ENCODE results near the gene PDE4D.
"Not testable (repeated sequence)": the region's sequence is repeated elsewhere in the genome, so short reads cannot be mapped to it uniquely, and the experiment has no call there.

The PDE4D gene

DNA sequence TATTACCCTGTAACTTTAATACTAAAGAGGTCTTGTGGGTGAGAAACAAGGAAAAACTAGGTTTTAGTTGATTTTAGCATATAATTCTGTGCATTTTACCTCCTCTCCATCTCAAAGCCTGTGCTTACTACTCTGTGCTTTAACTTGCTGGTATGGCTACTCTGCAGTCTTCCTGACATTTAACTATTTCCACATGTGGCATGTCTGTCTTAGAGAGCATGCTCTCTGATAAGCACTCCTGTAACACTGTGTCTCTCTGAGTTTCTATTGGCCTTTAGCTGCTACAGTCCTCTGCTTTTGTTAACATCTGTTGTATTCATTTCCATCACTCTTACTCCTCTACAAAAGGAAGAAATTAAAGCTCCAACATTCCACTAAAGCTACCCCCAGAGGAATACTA lies 892.4 kb downstream of the PDE4D start:
- Histone ChIP-seq H3K4me1 (no peaks in the 10 kb centered on the region), H3K27ac (no peak overlapping the region), H3K9ac (no peak overlapping the region), H3K4me3 (no peak overlapping the region), H3K27me3 (no peaks in the 10 kb centered on the region), H4K20me1 (no peaks in the 10 kb centered on the region), H3K4me2 (no peak overlapping the region), H3K36me3 (no peaks in the 10 kb centered on the region), H3K9me3 (no peaks in the 10 kb centered on the region)
- no peak for TF ChIP-seq Cebpa-rat (IDR thresholded peaks at IDR 0.05)

DNA sequence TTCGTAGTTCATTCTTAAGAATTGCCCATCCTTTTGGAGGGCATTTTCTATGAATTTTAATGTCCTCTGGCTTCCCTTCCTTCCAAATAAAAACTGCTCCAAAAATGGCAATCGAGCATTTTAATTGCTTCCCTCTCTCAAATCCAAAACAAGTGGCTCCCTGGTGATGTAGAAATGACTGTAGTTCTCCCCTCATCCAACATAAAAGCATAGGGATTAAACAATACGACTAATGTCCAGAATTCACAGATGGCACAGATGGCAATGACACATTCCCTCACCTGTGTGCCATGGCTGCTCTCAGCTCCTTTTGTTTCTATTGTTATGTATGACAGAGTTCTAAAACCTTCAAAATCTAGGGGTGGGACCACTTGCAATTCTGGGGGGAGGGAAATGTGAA lies 893.3 kb downstream of the PDE4D start:
- TF ChIP-seq Cebpa-rat (IDR thresholded peaks at IDR 0.05): no peak
- Histone ChIP-seq H3K9me3 (no peaks in the 10 kb centered on the region), H3K27me3 (no peaks in the 10 kb centered on the region), H3K4me1 (no peaks in the 10 kb centered on the region), H3K9ac (no peak overlapping the region), H3K4me2 (no peak overlapping the region), H3K27ac (no peak overlapping the region), H3K36me3 (no peaks in the 10 kb centered on the region), H4K20me1 (no peaks in the 10 kb centered on the region), H3K4me3 (no peak overlapping the region)

DNA sequence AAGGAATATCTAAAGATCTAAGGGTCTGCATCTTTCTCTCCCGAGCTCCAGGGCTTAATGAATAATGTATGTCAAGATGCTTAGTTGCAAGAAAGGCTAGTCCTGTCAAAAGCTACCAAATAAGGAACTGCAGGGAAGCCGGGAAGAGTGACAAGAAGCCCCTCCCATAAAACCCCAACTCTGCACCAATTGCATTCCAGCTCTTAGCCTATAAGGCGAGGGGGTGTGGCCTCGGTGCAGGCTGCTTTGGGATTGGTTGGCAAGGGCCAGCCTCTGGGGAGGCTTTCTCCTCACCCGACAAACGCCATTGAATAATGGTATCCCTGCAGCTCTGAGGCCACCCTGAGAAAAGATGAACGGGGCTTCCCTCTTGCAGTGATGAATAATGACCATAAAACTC lies 893.7 kb downstream of the PDE4D start:
- no peaks in the 10 kb centered on the region for H3K4me1 ChIP-seq
- no peak for TF ChIP-seq Cebpa-rat (IDR thresholded peaks at IDR 0.05)

DNA sequence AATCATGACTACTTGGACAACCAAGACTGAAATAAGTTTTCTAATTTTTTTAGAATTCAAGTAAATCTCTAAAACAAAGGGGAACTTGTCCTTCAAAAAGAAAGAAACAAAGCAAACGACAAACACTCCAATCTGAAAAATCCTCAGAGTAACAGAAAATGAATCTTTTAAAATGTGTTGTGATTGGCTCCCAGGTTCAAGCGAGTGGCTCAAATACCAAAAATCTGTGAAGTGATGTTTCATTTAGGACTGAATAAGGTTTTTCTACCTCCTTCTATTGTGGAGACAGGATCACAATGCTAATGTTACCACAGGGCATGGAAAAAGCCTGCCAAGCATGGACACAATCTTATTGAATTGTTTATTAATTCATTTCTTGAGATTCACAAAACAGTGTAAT lies 895.0 kb downstream of the PDE4D start:
- no peak overlapping the region for H3K4me2 ChIP-seq
- no peak for TF ChIP-seq Cebpa-rat (IDR thresholded peaks at IDR 0.05)
- H3K4me3 ChIP-seq: no peak overlapping the region
- H3K9me3 ChIP-seq: no peaks in the 10 kb centered on the region
- no peak overlapping the region for H3K27ac ChIP-seq
- H3K36me3 ChIP-seq: no peaks in the 10 kb centered on the region
- no peak overlapping the region for H3K9ac ChIP-seq
- H4K20me1 ChIP-seq: no peaks in the 10 kb centered on the region
- H3K4me1 ChIP-seq: no peaks in the 10 kb centered on the region
- no peaks in the 10 kb centered on the region for H3K27me3 ChIP-seq

More for the DNA sequence above, 893.7 kb downstream of the PDE4D start:
- Histone ChIP-seq H3K4me3 (no peak overlapping the region), H3K4me2 (no peak overlapping the region), H3K9ac (no peak overlapping the region), H3K27ac (no peak overlapping the region), H3K27me3 (no peaks in the 10 kb centered on the region), H4K20me1 (no peaks in the 10 kb centered on the region), H3K36me3 (no peaks in the 10 kb centered on the region), H3K9me3 (no peaks in the 10 kb centered on the region)

DNA sequence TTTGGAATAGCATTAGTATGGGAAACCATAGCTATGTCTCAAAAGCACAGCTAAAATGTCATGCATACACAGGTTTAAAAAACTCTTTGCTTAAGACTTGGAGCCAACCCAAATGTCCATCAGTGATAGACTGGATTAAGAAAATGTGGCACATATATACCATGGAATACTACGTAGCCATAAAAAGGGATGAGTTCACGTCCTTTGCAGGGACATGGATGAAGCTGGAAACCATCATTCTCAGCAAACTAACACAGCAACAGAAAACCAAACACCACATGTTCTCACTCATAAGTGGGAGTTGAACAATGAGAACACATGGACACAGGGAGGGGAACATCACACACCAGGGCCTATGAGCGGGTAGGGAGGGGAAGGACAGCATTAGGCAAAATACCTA lies 897.7 kb downstream of the PDE4D start:
- not testable (repeated sequence) for H3K4me2 ChIP-seq, H3K9me3 ChIP-seq, H3K4me3 ChIP-seq, H3K9ac ChIP-seq, H3K36me3 ChIP-seq, H3K27ac ChIP-seq, H3K27me3 ChIP-seq, H4K20me1 ChIP-seq, H3K4me1 ChIP-seq

DNA sequence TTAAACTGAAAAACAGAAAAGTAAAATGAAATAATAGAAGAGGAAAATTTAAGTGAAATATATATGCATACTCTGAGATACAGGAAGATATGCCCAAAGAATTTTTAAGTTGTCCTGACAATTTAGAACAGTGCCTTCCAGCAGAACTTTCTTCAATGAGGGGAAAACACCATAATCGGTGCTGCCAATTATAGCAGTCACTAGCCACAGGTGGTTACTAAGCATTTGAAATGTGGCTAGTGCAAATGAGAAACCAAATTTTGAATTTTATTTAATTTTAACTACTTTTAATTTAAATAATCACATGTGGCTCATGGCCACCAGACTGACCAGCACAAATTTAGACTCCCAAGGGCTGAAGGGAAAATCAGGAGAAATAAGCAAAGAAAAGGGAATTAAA lies 900.1 kb downstream of the PDE4D start:
- no peak overlapping the region for H3K9ac ChIP-seq
- H3K36me3 ChIP-seq: peaks cover 3% of the 10 kb centered on the region; the same call in 1 of the 2 replicates
- no peaks in the 10 kb centered on the region for H3K27me3 ChIP-seq
- H3K4me2 ChIP-seq: no peak overlapping the region
- TF ChIP-seq Cebpa-rat (IDR thresholded peaks at IDR 0.05): no peak
- H3K27ac ChIP-seq: no peak overlapping the region
- H3K9me3 ChIP-seq: no peaks in the 10 kb centered on the region
- no peaks in the 10 kb centered on the region for H3K4me1 ChIP-seq
- no peaks in the 10 kb centered on the region for H4K20me1 ChIP-seq
- no peak overlapping the region for H3K4me3 ChIP-seq

DNA sequence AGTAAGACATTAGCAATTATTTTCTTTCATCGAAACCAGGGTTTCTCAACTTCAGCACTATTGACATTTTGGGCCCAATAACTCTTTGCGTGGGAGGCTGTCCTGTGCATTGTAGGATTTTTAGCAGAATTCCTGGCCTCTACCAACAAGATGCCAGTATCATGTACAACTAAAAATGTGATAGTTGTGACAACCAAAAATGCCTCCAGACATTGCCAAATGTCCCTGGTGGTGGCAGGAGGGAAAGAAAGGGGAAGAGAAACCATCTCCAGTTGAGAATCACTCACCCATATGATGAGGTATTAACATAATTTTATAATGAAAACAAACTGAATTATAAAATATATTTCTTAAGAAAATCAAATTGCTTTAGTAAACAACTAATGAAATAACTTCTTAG lies 904.6 kb downstream of the PDE4D start:
- H3K4me1 ChIP-seq: no peaks in the 10 kb centered on the region
- no peaks in the 10 kb centered on the region for H4K20me1 ChIP-seq
- H3K27ac ChIP-seq: no peak overlapping the region
- no peak for TF ChIP-seq Cebpa-rat (IDR thresholded peaks at IDR 0.05)
- H3K4me2 ChIP-seq: no peak overlapping the region
- no peaks in the 10 kb centered on the region for H3K27me3 ChIP-seq
- H3K9ac ChIP-seq: no peak overlapping the region
- H3K4me3 ChIP-seq: no peak overlapping the region
- H3K9me3 ChIP-seq: no peaks in the 10 kb centered on the region
- peaks cover 3% of the 10 kb centered on the region; the same call in 1 of the 2 replicates for H3K36me3 ChIP-seq

DNA sequence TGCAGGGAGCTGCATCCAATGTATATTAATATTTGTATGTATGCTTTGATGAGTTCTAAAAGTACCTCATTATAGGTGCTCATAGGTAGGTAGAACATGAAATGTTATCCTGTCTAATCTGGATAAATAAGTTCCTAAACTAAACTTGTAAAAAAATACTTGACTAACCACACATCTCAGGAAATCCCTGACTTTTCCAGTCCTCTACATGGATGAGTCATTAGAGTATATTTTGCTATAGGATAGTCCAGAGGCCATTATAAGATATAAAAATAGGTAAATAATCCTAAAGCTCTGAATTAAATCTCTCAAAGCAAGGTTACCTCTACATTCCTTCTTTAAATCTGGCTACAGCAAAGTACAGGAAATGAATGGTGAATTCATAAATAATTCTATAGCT lies 906.3 kb downstream of the PDE4D start:
- Histone ChIP-seq H3K9me3 (no peaks in the 10 kb centered on the region), H3K4me2 (no peak overlapping the region), H3K27ac (no peak overlapping the region), H3K9ac (no peak overlapping the region), H3K4me1 (no peaks in the 10 kb centered on the region), H4K20me1 (no peaks in the 10 kb centered on the region), H3K4me3 (no peak overlapping the region), H3K27me3 (no peaks in the 10 kb centered on the region), H3K36me3 (peaks cover 3% of the 10 kb centered on the region; the same call in 1 of the 2 replicates)
- TF ChIP-seq Cebpa-rat (IDR thresholded peaks at IDR 0.05): no peak

DNA sequence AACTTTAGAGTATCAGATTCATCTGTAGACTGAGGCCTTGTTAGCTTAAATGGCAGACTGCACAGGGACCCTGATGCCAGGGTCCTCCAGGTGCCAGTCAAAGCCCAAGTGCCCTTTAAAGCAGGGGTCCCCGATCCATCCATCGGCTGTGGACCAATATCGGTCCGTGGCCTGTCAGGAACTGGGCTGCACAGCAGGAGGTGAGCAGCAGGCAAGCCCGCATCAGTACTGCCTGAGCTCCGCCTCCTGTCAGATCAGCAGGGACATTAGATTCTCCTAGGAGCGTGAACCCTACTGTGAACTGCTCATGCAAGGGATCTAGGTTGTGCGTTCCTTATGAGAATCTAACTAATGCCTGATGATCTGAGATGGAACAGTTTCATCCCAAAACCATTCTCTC lies 907.2 kb downstream of the PDE4D start:
- H4K20me1 ChIP-seq: no peaks in the 10 kb centered on the region
- H3K27ac ChIP-seq: no peak overlapping the region
- H3K4me1 ChIP-seq: no peaks in the 10 kb centered on the region
- peaks cover 3% of the 10 kb centered on the region; the same call in 1 of the 2 replicates for H3K36me3 ChIP-seq
- H3K9me3 ChIP-seq: no peaks in the 10 kb centered on the region
- H3K27me3 ChIP-seq: no peaks in the 10 kb centered on the region
- no peak overlapping the region for H3K4me3 ChIP-seq
- H3K9ac ChIP-seq: no peak overlapping the region
- no peak overlapping the region for H3K4me2 ChIP-seq
- TF ChIP-seq Cebpa-rat (IDR thresholded peaks at IDR 0.05): no peak

DNA sequence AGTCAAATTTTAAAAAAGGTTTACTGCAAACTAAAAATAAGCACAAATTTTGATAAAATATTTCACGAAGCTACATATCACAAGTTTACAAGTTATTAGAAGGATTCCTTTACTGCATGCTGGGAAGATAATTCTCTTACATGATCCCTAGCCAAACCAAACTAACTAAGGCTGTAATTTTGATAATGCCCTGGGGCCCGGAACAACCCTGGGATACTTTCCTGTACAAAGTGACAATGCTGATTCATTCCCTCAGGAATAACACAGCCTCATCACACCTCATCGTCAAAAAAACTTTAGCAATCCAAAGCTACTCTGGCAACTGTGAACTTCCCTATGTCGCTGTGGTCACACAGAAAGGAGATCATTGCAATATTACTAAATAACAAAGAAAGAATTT lies 907.8 kb downstream of the PDE4D start:
- Histone ChIP-seq H3K4me2 (no peak overlapping the region), H3K9me3 (no peaks in the 10 kb centered on the region), H3K4me3 (no peak overlapping the region), H3K4me1 (no peaks in the 10 kb centered on the region), H4K20me1 (no peaks in the 10 kb centered on the region), H3K27me3 (no peaks in the 10 kb centered on the region), H3K9ac (no peak overlapping the region), H3K27ac (no peak overlapping the region), H3K36me3 (peaks cover 3% of the 10 kb centered on the region; the same call in 1 of the 2 replicates)
- TF ChIP-seq Cebpa-rat (IDR thresholded peaks at IDR 0.05): no peak

DNA sequence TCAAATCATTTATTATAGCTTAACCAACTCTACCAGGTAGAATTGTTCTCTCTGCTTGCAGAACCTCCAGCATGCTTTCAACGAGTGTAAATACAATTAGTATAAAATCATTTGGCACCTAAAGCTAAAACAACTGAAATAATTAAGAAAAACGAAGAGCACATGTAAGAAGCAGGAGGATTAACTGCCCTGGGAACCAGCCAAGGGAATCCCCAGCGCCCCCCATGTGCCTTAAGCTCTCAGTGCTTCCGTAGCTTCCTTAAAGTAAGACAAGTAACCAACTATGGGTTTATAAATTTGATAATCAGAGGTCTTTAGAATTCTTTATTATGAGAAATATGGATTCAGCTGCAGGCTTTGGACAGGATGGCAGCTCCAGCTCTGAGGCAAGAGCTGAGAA lies 908.2 kb downstream of the PDE4D start:
- TF ChIP-seq Cebpa-rat (IDR thresholded peaks at IDR 0.05): no peak
- Histone ChIP-seq H3K4me2 (no peak overlapping the region), H3K36me3 (peaks cover 3% of the 10 kb centered on the region; the same call in 1 of the 2 replicates)

More for the DNA sequence above, 908.2 kb downstream of the PDE4D start:
- Histone ChIP-seq H3K9me3 (no peaks in the 10 kb centered on the region), H3K27me3 (no peaks in the 10 kb centered on the region), H3K4me1 (no peaks in the 10 kb centered on the region), H3K27ac (no peak overlapping the region), H3K4me3 (no peak overlapping the region), H3K9ac (no peak overlapping the region), H4K20me1 (no peaks in the 10 kb centered on the region)
